SKM-1 (cell line): Measurements from ENCODE around the gene FKBP4.

Experiments used
- DNase-seq: peaks from one replicate; lab custom pipeline; 2025; ENCODE audit not compliant: unreplicated experiment; lab: John Stamatoyannopoulos, UW

FKBP4 gene

DNA sequence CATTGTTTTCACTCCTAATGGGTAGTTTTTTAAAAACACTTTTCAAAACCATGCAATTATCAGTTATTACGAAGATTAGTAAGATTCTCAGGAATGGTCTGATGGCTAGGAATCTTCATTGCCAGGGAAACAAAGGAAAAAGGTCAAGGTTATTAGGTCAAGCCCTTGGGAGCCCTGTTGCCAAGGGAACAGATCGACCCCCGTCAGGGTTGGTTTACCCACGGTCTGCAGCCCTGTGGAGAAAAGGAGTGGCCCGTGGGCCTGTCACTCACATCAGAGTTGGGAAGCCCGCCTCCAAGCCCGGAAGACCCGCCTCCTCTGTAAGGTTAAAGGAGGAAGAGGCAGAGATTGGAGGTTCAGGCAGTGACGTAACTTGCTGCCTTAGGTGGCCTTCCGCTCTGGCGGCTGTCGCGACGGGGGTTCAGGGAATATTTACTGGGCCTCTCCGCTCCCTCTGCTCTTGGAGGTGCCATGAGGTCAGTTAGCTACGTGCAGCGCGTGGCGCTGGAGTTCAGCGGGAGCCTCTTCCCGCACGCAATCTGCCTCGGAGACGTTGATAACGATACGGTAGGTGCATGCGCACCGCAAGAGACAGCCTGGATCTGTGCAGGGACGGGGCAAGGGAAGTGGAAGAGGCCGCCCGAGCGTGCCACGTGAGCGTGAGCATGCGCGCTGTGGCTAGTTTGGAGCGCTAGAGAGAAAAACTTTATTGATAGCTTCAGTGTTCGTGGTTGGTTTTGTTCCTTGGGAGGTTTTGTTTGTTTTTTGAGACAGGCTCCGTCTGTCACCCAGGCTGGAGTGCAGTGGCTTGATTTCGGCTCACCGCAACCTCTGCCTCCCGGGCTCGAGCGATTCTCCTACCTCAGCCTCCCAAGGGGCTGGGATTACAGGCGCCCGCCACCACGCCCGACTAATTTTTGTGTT is 17.8 kb downstream of the FKBP4 start, which contains the start of gene ITFG2:
TSS of gene ITFG2 (plus strand) at position 379 of the 924 bp plus-strand sequence. CDS start at position 472, 93 bp downstream.
- DNase-seq = peak; percentile 79

DNA sequence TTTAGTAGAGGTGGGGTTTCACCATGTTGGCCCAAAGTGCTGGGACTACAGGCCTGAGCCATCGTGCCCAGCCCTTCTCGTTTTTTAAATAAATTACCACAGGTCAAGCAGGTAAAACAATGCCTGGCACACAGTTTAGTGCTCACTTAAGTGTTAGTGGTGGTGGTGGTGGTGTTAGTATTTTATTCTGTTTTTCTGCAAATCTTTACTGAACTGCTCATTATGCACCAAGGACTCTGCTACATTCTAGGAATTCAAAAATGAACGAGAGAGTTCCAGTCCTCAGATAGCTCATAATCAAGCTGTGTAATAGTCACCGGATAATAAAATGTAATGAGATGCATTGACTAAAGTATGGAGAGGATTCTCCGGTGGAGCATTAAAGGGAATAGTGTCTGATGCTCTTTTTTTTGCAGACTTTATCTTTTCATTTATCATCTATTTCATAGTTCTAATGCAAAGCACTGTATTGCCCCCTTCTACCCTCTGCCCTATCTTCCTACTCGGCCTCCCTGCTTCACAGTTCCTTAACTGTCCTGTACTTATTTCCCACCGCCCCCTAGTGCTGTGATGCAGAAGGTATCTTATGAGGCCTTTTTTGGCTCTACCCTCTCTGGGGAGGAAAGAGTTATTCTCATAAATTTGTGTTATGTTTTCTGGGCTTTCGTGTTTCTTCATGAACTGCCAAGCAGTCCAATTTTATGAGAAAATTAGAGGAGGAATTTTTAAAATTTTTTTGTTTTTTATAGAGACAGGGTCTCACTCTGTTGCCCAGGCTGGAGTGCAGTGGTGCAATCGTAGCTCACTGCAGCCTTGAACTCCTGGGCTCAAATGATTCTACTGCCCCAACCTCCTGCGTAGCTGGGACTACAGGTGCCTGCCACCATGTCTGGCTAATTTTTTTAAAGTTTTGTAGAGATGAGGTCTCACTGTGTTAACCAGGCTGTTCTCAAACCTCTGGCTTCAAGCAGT is 18.7 kb downstream of the FKBP4 start:
- no peak for DNase-seq

GRCh38 chr12:2819810-2820209 is 25.0 kb downstream of the FKBP4 start:
- DNase-seq = no peak

DNA sequence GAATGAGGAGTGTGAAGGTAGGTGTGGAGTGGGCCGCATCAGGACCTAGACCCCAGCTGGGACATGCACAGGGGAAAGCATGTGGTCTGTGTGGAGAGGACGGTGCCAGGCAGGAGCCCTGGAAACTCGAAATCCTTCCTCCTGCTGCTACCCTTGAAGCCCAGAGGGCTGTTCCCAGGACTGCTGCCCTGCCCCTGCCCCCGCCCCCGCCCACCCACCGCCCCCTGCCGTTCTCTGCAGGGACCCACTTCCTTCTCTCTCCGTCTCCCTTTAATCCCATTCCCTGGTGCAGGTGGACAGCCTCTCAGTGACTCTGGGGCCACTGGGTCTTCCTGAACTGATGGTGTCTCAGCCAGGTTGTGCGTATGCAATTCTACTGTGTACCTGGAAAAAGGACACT is 25.7 kb downstream of the FKBP4 start:
- no peak for DNase-seq

DNA sequence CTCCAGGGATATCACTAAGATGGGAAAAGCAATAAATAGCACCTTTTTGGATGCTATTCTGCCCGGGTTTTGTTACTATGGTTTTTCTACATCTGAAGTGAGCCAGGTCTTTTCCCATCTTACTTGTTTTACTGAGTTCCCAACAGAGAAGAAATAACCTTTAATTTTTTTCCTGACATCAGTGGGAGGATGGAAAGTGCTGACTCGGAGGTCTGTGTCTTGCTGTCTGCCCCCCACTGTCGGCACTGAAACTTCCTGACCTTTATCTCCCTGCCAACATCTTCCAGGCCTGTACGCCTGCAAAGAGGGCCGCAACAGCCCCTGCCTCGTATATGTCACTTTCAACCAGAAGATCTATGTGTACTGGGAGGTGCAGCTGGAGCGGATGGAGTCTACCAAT is 28.7 kb downstream of the FKBP4 start:
- no peak for DNase-seq

DNA sequence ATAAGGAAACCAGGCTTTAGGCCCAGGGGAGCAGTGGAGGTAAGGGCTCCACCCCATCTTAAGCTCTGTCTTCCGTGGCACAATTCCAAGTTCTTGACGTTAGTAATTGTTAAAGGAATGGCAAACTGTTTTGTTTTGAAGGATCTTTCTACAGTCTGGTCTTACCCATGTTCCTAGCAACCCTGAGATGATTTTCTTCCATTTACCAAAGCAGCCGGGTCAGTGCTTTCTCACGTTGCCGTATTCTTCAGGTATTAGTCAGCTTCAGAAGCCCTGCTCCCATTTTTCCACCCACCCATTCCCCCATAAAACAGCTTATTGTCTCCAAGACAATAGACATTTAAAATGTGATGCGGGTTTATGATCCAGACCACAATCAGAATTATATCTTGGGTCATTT is 29.8 kb downstream of the FKBP4 start:
- no peak for DNase-seq

- no peak for DNase-seq
Measured at GRCh38 chr12:2825132-2825531, 30.4 kb downstream of the FKBP4 start.

DNA sequence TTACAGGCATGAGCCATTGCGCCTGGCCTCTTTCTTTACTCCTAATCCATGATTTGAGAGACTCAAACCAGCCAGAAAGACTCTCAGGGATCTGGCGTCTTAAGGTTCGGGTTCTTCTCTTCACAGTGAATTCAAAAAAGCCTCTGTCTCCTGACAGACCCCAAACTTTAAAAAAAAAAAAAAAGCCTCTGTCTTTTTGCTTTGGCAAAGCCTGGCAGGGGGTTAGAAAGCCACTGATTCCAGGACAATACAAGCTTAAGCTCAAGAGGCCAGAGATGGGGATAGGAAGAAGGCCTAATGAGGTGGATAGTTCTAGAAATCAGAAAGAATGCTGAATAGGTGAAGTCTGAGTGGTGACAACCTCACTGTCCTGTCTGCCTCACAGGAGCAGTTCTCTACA is 31.3 kb downstream of the FKBP4 start:
- DNase-seq = no peak

GRCh38 chr12:2826721-2827515 is 32.1 kb downstream of the FKBP4 start:
- DNase-seq = no peak

GRCh38 chr12:2829275-2829674 is 34.5 kb downstream of the FKBP4 start:
- no peak for DNase-seq

- no peak for DNase-seq
Measured at GRCh38 chr12:2832550-2833127, 37.9 kb downstream of the FKBP4 start.

GRCh38 chr12:2833327-2833726 is 38.6 kb downstream of the FKBP4 start:
- DNase-seq = no peak

DNA sequence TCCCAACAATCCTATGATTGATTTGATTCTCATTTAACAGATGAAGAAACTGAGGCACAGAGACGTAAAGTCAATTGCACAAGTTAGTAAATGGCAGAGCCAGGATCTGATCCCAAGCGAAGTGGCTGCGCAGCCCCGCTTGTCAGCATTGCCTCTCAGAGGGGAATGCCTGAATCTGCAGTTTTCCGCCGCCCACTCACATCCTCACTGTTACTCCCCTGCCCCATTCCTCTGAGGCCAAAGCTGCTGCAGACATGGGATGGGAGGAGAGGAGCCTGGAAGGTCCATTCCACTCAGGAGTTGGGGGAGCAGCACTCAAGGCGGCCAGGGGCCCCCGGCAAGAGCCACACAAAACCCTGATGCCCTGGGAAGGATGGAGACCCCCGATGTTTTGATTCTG is 39.0 kb downstream of the FKBP4 start:
- DNase-seq = no peak

GRCh38 chr12:2834581-2835491 is 40.1 kb downstream of the FKBP4 start, which contains the start of gene NRIP2:
Gene NRIP2, minus strand, starts transcription at chr12:2835035. Its CDS starts 52 bp downstream, at chr12:2834983.
- DNase-seq = no peak

GRCh38 chr12:2835691-2836403 is 41.1 kb downstream of the FKBP4 start:
- no peak for DNase-seq

DNA sequence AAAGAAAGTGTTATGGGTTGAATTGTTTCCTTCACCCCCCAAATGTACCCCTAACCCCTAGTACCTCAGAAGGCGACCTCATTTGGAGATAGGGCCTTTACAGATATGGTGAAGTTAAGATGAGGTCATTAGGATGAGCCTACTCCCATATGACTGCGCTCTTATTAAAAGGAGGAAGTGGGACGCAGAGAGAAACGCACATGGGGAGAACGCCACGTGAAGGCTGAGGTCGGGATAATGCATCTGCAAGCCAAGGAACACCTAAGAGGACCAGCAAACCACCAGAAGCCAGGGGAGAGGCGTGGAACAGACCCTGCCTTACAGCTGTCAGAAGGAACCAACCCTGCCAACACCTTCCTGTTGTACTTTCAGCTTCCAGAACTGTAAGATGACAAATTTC is 41.8 kb downstream of the FKBP4 start:
- DNase-seq = no peak

DNA sequence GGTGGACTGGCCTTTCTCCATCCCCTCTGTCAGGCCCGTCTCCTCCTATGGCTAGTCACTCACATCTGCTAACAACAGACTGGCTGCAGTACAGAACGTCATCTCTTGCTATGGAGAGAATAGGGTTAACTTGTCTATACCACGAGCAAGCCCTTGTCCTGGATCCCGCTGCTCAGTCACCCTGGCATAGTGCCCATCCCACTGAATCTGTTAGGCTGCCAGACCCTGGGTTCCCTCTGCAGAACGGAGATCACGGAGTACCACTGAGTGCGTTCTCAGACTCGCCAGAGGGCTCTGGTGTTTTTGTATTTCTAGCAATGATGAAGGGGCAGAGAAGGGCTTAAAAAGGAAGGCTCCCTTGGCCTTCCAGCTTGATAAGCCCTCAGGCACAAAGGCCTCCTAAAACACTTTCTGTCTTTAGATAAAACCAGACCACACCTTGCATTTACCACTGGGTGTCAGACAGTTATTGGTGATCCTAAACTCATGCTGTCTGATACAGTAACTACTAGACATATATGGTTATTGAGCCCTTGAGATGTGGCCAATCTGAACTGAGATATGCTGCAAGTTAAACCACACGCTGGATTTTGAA is 46.4 kb downstream of the FKBP4 start:
- no peak for DNase-seq

- DNase-seq = no peak
Measured at GRCh38 chr12:2842948-2843347, 48.2 kb downstream of the FKBP4 start.
